D721Med (cell line): ENCODE results near the gene INO80B.
"Not testable (repeated sequence)": the region's sequence is repeated elsewhere in the genome, so short reads cannot be mapped to it uniquely, and the experiment has no call there.

Source experiments
- DNase-seq: peaks from one replicate; pipeline ENCODE4 v3.0.0; 2011; ENCODE audit warnings: low spot score; ENCODE audit not compliant: insufficient read length
- FAIRE-seq: peaks from 2 replicates; lab custom pipeline; 2011; peaks lifted over from hg19 to GRCh38; lab: Jason Lieb, UNC
- CTCF ChIP-seq: IDR thresholded peaks from 2 replicates; pipeline ENCODE4 v1.5.1; 2012; ENCODE audit warnings: mild to moderate bottlenecking, control low read depth; ENCODE audit not compliant: insufficient read depth; ENCODE audit errors: missing control alignments

Gene INO80B

GRCh38 chr2:74458132-74458937 is 3.4 kb downstream of the INO80B start, which contains the start of gene WBP1:
Gene WBP1 (plus strand): TSS chr2:74458438. CDS start chr2:74458603, 165 bp downstream.
- peak; percentile 35 for FAIRE-seq
- TF ChIP-seq CTCF: no peak
- peak; percentile 84 for DNase-seq

- no peak for TF ChIP-seq CTCF
- FAIRE-seq: no peak
- DNase-seq: no peak
Measured at GRCh38 chr2:74458938-74459363, 4.1 kb downstream of the INO80B start.

GRCh38 chr2:74459503-74460118 is 4.7 kb downstream of the INO80B start:
- not testable (repeated sequence) for FAIRE-seq, DNase-seq

GRCh38 chr2:74460187-74460586 is 5.3 kb downstream of the INO80B start:
- not testable (repeated sequence) for DNase-seq, FAIRE-seq

- peak; percentile 31 for TF ChIP-seq CTCF
- DNase-seq (no peak), FAIRE-seq (no peak)
Measured at GRCh38 chr2:74461187-74462053, 6.5 kb downstream of the INO80B start.

- no peak for TF ChIP-seq CTCF
- DNase-seq: no peak
- FAIRE-seq: no peak
Measured at GRCh38 chr2:74462054-74462785, 7.3 kb downstream of the INO80B start.

GRCh38 chr2:74462786-74463105 is 7.9 kb downstream of the INO80B start:
- DNase-seq (no peak), FAIRE-seq (no peak)
- TF ChIP-seq CTCF: no peak
